GM12873 (cell line): ENCODE measurements around the gene GALNS.

Experiments
- TF ChIP-seq, protein P1 (sequence below): IDR thresholded peaks from 2 replicates; pipeline ENCODE4 v1.5.1; 2012; ENCODE audit warnings: low read depth, mild to moderate bottlenecking, moderate library complexity, low read length, control low read depth; ENCODE audit not compliant: insufficient read depth; ENCODE audit errors: missing control alignments

GALNS gene

DNA sequence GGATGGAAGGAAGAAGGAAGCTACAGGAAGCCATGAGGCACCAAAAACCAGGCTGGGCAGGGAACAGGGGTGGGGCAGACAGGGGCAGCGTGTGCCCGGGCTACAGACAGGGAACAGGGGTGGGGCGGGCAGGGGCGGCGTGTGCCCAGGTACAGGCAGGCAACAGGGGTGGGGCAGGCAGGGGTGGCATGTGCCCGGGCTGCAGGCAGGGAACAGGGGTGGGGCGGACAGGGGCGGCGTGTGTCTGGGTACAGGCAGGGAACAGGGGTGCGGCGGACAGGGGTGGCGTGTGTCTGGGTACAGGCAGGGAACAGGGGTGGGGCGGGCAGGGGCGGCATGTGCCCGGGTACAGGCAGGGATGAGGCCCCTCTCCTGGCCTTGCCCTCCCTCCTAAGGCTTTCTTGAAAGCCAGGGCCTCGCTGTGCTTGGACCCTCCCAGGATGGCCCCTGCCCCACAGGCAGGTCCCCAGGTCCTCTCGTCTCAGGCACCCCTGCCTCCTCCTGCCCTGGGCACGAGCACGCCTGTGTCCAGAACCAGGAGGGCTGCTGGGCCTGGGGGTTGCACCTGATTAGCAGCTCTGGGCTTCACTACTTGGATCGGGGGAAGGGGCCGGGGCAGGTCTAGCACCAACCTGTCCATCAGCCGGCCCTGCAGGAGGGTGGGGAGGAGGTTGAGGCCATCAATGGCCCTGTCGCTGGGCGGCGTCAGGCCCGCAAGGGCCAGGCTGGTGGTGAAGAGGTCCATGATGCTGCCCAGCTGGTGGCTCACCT, 30.5 kb downstream of the GALNS start:
- TF ChIP-seq, protein P1, sequence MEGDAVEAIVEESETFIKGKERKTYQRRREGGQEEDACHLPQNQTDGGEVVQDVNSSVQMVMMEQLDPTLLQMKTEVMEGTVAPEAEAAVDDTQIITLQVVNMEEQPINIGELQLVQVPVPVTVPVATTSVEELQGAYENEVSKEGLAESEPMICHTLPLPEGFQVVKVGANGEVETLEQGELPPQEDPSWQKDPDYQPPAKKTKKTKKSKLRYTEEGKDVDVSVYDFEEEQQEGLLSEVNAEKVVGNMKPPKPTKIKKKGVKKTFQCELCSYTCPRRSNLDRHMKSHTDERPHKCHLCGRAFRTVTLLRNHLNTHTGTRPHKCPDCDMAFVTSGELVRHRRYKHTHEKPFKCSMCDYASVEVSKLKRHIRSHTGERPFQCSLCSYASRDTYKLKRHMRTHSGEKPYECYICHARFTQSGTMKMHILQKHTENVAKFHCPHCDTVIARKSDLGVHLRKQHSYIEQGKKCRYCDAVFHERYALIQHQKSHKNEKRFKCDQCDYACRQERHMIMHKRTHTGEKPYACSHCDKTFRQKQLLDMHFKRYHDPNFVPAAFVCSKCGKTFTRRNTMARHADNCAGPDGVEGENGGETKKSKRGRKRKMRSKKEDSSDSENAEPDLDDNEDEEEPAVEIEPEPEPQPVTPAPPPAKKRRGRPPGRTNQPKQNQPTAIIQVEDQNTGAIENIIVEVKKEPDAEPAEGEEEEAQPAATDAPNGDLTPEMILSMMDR, result no peak

DNA sequence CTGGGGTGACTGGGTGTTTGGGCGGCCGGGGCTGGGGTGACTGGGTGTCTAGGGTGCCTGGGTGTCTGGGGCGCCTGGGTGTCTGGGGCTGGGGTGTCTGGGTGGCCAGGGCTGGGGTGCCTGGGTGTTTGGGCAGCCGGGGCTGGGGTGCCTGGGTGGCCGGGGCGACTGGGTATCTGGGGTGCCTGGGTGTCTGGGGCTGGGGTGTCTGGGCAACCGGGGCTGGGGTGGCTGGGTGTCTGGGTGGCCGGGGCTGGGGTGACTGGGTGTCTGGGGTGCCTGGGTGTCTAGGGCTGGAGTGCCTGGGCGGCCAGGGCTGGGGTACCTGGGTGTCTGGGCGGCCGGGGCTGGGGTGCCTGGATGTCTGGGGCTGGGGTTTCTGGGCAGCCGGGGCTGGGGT, 31.6 kb downstream of the GALNS start:
- TF ChIP-seq, protein P1, result no peak

DNA sequence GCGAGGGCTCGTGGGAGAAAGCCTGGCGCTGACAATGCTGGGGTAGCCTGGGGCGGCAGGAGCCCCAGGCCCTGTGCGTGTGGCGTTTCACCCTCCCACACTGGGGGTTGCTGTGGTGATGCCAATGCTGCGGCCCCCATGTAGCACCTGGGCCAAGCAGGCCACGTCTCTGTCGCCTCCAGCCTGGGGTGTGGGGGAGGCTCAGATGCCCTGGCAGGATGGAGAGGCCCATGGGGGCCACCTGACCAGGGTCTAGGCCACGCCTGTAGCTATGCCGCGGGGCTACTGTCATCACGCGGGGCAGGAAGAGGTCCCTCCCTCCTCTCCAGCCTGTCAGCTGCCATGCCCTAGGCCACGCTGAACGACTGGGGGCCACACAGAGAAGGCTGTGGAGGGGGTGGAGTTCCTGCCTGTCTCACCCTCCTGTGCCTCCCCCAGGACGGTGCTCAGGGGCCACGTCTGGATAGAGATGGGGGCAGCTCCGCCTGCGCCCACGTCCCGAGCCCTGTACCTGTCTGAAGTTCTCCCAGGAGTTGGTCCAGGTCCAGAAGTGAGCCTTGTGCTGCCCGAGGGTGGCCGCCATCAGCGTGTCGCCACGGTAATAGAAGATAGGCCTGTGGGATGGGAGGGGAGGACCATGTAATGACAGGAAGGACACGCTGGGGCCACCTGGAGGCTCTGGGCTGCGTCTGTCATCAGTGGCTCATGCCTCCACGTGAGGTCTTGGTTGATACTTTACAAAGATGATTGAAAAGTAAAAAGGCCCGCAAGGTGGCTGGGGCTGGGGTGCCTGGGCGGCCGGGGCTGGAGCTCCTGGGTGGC, 32.3 kb downstream of the GALNS start:
- TF ChIP-seq, protein P1, result no peak

DNA sequence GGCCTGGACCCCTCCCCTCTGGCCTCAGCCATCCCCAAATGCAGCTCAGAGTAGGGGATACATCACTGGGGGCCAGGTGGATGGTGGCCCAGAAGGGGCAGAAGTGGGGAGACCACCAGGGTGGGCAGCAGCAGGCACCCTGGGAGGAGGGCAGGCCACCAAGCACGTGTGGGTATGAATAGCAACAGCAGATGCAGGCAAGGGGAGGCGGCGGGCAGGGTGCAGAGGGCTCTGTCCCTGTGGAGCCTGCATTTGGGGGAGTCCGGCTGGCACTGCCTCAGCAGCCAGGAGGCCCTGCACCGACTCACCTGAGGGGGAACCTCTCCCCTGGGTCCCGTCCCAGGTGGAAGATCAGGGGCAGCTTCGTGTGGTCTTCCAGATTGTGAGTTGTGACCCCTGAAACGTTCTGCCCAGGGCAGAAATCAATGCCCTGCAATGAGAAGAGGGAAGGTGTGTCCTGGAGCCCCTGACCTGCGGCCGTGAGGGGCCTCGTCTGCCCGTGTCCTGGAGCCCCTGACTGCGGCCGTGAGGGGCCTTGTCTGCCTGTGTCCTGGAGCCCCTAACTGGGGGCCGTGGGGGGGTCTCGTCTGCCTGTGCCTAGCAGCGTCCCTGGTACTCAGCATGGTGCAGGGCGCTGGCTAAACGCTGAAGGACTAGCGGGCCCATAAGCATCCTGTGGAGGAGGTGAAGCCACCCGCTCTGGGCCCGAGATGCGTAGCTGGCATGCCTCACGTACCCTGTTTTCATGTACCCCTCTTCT, 34.3 kb downstream of the GALNS start:
- TF ChIP-seq, protein P1, result no peak

DNA sequence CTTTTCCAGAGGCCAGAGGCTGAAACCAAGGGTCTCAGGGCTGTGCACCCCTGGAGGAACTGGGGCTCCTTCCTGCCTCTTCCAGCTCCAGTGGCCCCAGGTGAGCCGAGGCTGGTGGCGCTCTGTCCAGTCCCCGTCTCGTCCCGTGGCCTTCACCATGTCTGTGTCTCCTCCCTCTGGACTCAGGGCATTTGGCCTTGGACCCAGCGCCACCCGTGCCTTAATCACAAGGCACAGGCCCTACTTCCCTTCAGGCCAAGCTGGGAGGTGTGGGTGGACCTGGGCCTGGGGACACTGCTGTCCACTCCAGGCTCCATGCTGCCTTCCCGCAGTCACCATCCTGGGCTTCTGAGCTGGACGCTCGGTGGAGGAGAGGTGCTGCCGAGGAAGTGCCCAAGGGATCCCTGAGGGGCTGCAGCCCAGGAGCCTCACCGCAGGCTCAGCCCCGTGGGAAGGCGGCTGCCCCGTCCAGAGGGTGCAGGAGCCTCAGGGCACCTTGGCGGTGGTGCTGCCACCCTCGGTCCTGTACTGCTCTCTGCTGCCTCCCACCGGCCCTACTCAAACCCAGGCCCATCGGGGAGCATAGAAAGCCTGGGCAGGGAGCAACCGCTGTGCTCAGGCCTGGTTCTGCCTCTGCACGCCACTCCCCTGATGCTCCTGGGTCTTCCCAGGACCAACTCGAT, 35.4 kb downstream of the GALNS start:
- TF ChIP-seq, protein P1, result no peak

DNA sequence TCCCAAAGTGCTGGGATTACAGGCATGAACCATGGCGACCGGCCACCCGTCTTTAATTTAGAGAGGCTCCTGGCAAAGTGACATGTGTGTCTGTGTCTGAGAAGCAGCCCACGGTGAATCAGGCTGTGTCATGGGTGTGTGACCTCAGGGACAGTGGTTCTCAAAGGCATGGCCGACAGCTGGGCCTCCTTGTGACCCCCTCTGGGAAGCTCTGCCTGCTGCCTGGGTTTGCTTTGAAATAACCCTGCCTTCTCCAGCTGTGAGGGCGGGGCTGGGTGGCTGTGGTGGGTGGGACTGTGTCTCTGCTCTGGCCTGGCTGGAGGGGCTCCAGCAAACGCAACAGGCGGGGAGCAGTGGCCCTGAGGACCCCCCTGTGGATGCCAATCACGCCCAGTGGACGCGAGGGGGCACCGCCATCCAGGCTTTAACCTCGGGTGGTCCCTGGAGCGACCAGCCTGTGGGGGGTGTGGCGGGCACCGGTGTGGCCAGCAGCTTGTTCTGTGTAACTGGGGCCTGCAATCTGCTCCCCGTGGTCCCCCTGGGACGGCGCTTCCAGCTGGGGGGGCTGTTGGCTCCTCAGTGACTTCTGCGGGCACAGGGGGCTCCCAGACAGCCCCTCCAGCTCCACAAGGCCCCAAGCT, 36.2 kb downstream of the GALNS start:
- TF ChIP-seq, protein P1, result no peak
